PC-3 (cell line): ENCODE results near the gene GGACT.

ENCODE experiments used
- CTCF ChIP-seq: fragments of 300-600 bp; sonication (generic); conservative IDR thresholded peaks from 2 replicates; pipeline ENCODE4 v1.5.1; 2017; ENCODE audit warnings: antibody characterized with exemption, low read depth, mild to moderate bottlenecking, low read length
- EZH2 ChIP-seq: fragments of 300-600 bp; sonication (generic); IDR thresholded peaks from one replicate; pipeline ENCODE4 v1.6.1; 2017; ENCODE audit warnings: antibody characterized with exemption, mild to moderate bottlenecking, low read length; ENCODE audit not compliant: unreplicated experiment
- EZH2phosphoT487 ChIP-seq: fragments of 300-600 bp; sonication (generic); IDR thresholded peaks from 2 replicates; pipeline ENCODE4 v1.6.1; 2018; ENCODE audit warnings: mild to moderate bottlenecking, antibody characterized with exemption, low read length, borderline replicate concordance

GRCh38 chr13:100581030-100581429 is 7.6 kb downstream of the GGACT start:
- TF ChIP-seq CTCF (no peak), EZH2 (no peak), EZH2phosphoT487 (no peak)
